HG03460 (cell line): ENCODE results near the gene STAC2.
"Not testable (repeated sequence)": the region's sequence is repeated elsewhere in the genome, so short reads cannot be mapped to it uniquely, and the experiment has no call there.

Experiments used
- ATAC-seq: cut with Tn5 transposase; IDR thresholded peaks from one replicate; pipeline ENCODE4 v1.9.1; 2021; ENCODE audit not compliant: unreplicated experiment

The STAC2 gene

DNA sequence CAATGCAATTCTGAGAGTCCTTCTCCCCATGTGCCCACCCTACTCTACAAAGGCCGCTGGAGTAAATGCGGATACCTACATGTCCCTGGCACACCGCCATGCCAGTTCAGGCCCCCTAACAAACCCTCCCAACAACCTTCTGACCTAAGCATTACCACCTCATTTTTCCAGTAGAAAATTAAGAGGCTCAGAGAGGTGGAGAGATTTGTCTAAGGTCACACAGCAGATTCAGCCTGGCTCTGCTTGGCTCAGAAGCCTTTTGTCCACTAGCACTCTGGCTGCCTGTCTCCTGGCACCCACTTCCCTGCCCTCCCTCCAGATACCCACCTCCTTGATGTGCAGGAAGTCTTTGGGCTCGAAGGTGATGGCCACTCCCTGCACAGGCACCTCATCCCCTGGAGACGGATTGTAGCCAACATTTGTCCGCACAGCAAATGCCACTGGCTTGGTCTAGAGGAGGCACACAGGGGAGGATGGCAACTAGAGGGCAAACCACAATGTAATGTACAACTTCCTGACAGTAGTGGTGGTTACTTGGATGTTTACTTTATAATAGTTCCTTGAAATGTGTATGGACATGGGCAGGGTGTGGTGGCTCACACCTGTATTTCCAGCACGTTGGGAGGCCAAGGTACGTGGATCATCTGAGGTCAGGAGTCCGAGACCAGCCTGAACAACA lies 38.5 kb downstream of the STAC2 start:
- no peak for ATAC-seq

- ATAC-seq: no peak
Observed at GRCh38 chr17:39186481-39187002, 39.2 kb downstream of the STAC2 start.

GRCh38 chr17:39183720-39184119 lies 42.0 kb downstream of the STAC2 start:
- no peak for ATAC-seq

- ATAC-seq: no peak
Observed at GRCh38 chr17:39183045-39183444, 42.7 kb downstream of the STAC2 start.

DNA sequence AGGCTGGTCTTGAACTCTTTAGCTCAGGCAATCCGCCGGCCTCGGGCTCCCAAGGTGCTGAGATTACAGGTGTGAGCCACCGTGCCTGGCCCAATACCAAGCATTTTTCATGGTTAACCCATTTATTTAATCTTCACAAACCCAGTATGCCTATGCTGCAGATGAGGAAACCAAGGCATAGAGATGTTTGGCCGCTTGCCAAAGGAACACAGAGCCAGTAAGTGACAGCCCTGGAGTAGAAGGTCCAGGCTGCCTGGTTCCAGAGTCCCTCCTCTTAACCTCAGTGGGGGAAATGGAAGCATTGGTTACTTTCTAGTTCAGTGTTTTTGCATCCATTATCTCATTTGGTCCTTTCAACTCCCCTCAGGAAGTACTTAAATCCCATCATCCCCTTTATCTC lies 44.4 kb downstream of the STAC2 start:
- ATAC-seq: no peak

DNA sequence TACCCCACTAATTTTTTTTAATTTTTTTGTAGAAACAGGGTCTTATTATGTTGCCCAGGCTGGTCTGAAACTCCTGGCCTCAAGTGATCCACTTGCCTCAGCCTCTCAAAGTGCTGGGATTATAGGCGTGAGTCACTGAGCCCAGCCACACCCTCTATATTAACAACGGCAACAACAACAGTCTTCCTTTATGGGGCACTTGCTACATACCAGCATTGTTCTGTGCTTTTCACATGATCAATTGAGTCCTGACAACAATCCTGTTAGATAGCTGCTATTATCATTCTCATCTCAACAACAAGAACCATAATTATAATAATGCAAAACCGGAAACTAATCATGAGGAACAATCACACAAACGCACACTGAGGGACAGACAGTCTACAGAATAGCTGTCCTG lies 47.2 kb downstream of the STAC2 start:
- no peak for ATAC-seq

DNA sequence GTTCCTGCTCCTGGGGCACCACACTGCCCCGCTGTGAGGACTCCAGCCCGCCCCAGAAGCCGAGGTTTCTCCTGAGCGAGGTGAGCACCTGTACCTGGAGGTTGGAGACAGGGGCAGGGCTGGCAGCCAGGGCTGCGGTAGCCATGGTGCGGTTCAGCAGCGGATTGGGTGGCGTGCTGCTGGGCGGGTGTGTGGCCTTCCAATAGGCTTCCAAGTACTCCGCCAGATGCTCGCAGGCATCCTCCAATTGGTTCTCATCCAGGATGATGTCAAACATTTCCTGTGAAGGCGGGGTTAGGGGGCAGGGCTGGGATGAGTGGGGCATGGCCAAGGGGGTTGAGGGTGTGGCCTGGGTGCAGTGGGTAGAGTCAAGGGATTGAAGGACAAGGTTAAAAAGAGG lies 48.5 kb downstream of the STAC2 start:
- ATAC-seq: no peak

DNA sequence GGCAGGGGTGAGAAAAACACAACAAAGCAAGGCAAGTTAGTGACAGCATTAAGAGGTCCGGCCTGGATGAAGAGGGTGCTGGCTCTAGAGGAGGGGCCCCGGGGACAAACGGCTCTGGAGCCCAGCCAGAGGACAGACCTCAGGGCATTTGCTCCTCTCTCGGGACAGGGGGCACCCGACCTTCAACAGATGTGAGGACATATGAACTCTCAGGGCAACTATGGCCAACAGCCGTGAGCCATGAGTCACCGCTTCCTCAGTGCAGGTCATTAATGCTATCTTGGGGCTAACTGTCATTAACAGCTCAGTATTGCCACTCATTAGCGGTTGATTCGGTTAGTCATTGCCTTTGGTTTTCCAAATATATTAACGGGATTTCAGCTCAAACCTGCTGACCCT lies 50.1 kb downstream of the STAC2 start:
- ATAC-seq: no peak

DNA sequence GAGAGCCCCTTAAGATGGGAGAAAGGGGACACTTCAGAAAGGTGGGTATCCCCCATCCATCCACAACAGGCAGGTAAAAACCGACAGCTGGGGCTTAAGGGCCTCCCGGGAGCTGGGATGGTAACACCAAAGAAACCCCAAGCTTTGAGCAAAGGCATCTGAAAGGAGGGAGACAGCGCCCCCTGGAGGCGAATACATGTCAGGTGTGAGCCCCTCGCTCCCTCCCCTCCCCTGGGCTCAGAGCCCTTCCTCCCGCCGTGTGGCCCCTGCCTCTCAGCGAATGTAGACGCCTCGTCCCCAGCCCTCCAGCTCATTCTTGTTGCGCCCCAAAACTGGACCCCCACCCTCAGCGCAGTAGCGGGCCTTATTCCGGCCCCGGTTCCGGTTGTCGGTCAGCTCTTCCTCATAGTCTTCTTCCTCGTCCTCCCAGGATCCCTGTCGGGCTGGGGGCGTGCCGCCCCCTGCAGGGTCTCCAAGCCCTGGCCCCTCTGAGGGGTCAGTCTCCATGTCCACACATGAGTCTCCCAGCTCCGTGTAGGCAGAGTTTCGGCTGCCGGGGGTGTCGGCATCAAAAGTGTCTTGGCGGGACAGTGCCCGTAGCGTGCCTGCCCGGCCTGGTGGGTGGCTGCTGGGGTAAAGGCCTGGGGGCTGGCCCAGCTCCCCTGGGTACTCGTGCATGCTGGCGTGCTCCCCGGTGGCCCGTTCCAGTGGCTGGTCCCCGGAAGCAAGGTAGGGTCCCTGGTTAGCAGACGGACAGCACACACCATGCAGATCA lies 50.6 kb downstream of the STAC2 start:
- no peak for ATAC-seq

GRCh38 chr17:39173526-39174274 lies 52.0 kb downstream of the STAC2 start:
- no peak for ATAC-seq

DNA sequence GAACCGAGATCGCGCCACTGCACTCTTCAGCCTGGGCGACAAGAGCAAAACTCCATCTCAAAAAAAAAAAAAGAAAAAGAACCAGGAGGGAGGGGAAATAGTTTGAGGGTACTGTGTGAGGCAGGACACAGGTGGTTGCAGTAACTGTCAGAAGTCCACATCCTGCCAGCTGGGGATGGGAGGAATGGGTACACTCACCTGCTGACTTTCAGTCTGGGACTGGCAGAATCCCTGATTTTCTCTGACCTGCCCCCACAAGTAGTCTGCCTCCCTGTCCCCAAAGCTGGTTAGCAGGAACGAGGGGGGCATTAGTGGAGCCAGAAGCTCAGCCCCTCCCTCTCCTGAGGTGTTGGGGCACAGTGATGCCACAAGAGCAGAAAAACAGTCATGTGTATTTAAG lies 52.7 kb downstream of the STAC2 start:
- no peak for ATAC-seq

GRCh38 chr17:39171933-39172332 lies 53.8 kb downstream of the STAC2 start:
- ATAC-seq: no peak

DNA sequence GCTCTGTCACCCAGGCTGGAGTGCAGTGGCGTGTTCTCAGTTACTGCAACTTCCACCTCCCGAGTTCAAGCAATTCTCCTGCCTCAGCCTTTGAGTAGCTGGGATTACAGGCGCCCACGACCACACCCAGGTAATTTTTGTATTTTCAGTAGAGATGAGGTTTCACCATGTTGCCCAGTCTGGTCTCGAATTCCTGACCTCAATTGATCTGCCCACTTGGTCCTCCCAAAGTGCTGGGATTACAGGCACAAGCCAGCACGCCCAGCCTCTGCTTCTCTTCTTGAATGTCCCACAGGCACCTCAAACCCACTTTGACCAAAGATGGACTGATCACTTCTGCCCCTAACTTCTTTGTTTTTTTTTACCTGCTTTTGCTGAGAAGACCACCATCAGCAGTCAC lies 55.2 kb downstream of the STAC2 start:
- ATAC-seq: no peak

- ATAC-seq: no peak
Observed at GRCh38 chr17:39170109-39170508, 55.6 kb downstream of the STAC2 start.

- ATAC-seq: no peak
Observed at GRCh38 chr17:39169518-39169917, 56.2 kb downstream of the STAC2 start.

DNA sequence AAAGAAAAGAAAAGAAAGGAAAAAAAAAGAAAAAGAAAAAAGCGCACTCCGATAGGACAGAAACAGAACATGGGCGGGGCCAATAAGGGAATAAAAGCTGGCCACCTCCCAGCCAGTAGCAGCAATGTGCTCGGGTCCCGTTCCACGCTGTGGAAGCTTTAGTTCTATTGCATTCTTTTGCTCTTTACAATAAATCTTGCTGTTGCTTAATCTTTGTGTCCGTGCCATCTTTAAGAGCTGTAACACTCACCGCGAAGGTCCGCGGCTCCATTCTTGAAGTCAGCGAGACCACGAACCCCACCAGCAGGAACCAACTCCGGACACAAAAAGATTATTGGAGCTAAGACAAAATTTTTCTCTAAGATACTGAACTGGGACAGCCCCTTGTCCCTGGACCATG lies 56.6 kb downstream of the STAC2 start:
- ATAC-seq: no peak

GRCh38 chr17:39168503-39168902 lies 57.2 kb downstream of the STAC2 start:
- ATAC-seq: not testable (repeated sequence)

GRCh38 chr17:39167476-39167875 lies 58.3 kb downstream of the STAC2 start:
- no peak for ATAC-seq

GRCh38 chr17:39166437-39167335 lies 59.1 kb downstream of the STAC2 start:
- ATAC-seq: no peak

DNA sequence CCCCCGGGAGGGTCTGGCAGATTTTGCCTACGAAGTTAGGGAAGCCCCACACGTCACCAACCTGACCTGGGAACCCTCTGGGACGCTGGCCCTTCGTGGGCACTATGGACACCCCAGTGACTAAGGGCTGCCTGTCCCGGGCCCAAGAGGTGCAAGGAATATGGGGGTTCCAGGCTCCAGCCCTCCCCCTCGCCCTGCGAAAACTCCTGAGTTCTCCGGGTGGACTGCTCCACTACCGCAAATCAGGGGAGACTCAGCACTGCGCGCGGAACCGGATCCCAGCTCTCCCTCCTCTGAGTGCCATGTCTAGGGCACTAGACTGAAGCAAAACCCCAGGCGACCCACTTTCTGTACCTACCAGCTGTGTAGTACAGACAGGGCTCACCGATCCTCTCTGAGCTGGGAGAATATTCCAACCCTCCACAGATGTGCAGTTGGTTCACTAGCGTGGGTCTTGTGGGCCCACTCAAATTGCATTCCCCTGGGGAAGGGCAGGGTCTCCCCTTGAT lies 59.9 kb downstream of the STAC2 start, which contains the start of gene ARL5C:
ARL5C (minus strand) TSS at position 321 of the 509 bp plus-strand sequence. CDS start 401 bp downstream, outside the sequence.
- ATAC-seq: no peak
